ENCODE data around the gene EXOSC7.

DNA sequence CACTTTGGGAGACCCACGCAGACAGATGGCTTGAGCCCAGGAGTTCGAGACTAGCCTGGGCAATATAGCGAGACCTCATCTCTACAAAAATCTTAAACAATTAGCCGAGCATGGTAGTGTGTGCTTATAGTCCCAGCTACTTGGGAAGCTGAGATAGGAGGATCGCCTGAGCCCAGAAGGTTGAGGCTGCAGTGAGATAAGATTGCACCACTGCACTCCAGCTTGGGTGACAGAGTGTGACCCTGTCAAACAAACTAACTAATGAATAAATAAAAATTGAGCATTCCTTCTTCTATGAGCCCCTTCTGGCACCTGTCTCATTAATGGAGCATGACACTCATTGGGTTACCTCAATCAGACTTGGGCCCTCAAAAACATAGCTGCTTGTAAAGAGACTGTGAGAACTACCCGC, 7.6 kb upstream of the EXOSC7 start:
- TF ChIP-seq, protein P1, sequence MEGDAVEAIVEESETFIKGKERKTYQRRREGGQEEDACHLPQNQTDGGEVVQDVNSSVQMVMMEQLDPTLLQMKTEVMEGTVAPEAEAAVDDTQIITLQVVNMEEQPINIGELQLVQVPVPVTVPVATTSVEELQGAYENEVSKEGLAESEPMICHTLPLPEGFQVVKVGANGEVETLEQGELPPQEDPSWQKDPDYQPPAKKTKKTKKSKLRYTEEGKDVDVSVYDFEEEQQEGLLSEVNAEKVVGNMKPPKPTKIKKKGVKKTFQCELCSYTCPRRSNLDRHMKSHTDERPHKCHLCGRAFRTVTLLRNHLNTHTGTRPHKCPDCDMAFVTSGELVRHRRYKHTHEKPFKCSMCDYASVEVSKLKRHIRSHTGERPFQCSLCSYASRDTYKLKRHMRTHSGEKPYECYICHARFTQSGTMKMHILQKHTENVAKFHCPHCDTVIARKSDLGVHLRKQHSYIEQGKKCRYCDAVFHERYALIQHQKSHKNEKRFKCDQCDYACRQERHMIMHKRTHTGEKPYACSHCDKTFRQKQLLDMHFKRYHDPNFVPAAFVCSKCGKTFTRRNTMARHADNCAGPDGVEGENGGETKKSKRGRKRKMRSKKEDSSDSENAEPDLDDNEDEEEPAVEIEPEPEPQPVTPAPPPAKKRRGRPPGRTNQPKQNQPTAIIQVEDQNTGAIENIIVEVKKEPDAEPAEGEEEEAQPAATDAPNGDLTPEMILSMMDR (conservative IDR thresholded peaks at IDR 0.05) = no peak
- TF ChIP-seq ZFX (IDR thresholded peaks at IDR 0.05) = no peak
